Measurements from ENCODE around the gene SNX20.

DNA sequence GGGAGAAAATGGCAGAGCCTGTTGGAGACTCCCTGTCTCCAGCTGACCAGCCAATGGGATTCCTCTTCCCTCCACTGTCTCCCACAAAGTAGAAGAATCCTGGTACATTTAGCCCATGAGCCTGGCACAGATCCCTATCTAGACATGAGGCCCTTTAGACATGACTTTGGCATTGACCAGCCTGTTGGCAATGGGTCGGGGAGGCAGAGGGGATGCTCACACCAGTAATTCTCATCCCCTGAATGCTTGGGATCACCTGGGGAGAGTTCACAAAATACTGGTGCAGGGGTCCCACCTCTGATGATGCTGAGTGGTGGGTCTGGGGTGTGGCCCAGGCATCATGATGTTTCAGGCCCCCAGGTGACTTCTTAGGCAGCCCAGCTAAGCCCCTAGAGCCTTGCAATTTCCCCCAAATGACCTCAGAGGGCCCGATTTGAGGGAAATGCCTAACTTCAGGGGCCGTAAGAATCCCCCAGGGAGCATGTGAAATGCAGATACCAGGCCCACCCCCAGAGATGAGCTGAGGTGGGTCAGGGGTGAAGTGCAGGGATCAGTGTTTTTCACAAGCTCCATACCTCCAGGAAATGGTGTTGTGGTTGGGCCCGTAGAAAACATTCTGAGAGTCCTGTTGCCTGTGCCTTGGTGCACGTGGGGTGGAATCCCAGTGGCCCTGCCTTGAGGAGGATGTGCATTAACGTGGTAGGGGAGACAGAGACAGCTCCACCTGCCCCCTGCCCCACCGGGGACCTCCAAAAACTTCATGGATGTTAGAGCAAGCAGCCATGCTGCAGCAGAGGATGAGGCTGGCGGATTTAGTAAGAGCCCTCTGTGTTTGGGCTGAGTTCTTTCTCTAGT lies 42.1 kb downstream of the SNX20 start:
- no peak for TF ChIP-seq POLR2AphosphoS5 (IDR thresholded peaks at IDR 0.05; ENCODE audit: insufficient read depth in 1 of 2, low read depth in 1 of 2)
- TF ChIP-seq, protein P1, sequence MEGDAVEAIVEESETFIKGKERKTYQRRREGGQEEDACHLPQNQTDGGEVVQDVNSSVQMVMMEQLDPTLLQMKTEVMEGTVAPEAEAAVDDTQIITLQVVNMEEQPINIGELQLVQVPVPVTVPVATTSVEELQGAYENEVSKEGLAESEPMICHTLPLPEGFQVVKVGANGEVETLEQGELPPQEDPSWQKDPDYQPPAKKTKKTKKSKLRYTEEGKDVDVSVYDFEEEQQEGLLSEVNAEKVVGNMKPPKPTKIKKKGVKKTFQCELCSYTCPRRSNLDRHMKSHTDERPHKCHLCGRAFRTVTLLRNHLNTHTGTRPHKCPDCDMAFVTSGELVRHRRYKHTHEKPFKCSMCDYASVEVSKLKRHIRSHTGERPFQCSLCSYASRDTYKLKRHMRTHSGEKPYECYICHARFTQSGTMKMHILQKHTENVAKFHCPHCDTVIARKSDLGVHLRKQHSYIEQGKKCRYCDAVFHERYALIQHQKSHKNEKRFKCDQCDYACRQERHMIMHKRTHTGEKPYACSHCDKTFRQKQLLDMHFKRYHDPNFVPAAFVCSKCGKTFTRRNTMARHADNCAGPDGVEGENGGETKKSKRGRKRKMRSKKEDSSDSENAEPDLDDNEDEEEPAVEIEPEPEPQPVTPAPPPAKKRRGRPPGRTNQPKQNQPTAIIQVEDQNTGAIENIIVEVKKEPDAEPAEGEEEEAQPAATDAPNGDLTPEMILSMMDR (IDR thresholded peaks at IDR 0.05) = no peak
- no peak for TF ChIP-seq POLR2A (IDR thresholded peaks at IDR 0.05)
